SH-SY5Y (cell line): ENCODE results near the gene NCKAP5.

Experiments used
- GATA2 ChIP-seq: IDR thresholded peaks from 2 replicates; pipeline ENCODE4 v1.6.1; 2011; ENCODE audit warnings: mild to moderate bottlenecking, low read depth, low read length
- GATA3 ChIP-seq: IDR thresholded peaks from 2 replicates; pipeline ENCODE4 v1.6.1; 2011; ENCODE audit warnings: low read depth, mild to moderate bottlenecking, low read length, moderate library complexity

GRCh38 chr2:133526530-133527300, 41.5 kb downstream of the NCKAP5 start:
- no peak for TF ChIP-seq GATA3
- TF ChIP-seq GATA2, result no peak
